Medulla oblongata (tissue), 1 donor: ENCODE measurements around the gene ANKRD10.
"Not testable (repeated sequence)": the region's sequence is repeated elsewhere in the genome, so short reads cannot be mapped to it uniquely, and the experiment has no call there.

Source experiments
- DNase-seq: peaks from one replicate; pipeline ENCODE4 v3.0.0-alpha.2; 2015; ENCODE audit errors: extremely low spot score

The ANKRD10 gene

DNA sequence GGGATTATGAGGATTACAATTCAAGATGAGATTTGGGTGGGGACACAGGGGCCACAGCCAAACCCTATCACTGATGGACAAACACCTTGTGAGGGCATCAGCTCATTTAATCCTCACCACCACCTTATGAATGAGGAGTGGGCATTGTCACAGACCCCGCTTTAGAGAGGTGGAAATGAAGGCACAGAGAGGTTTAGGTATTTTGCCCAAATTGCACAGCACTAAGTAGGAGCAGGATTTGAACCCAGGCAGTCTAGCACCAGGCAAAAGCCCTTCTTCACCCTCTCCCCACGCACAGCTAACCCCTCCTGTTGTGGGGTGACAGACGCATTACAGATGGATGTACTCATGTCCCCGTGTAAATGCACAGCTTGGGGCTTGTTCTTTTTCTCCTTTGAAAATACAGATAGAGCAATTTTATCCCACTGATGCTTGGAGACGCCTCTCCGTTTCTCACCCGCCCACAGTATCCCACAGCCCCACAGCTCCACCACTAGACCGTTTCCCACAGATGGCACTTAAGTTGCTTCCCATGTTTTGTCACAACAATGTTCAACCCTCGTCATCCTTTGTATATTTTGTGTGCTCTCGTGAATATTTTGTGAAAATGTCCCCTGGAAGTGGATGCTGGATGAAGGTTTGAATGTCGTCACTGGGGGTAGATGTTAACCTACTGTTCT is 48.2 kb downstream of the ANKRD10 start:
- no peak for DNase-seq

DNA sequence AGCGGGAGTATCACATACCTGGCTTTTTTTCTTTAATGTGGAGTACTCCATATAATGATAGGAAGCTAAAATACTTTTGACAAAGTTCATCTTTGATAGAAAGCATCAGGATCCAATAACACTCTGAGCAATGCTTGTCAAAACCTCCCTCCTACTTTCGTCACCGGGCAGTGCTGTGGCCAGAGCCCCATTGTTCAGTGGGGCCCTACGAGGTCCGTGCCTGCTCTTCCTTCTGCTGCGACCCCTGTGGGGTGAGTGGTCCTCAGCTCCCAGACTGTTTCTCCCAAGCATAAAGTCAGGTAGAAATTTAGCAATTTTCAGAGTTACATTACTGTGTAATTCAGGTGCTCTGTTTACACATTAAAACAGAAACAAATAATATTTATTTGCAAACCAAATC is 51.2 kb downstream of the ANKRD10 start:
- DNase-seq = no peak

DNA sequence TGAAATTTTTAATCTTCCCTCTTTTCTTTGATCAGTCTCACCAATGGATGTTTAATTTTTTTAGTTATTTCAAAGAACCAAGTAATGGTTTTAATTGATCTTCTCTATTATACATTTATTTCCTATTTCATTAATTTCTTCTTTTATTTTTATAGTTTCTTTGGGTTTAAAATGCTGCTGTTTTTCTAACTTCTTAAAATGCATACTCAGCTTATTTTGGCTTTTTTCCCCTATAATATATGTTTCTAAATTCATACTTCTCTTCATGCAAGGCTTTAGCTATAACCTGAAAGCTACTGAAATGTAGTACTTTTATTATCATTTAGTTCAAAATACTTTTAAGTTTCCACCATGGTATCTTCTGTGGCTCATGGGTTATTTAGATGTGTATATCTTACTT is 53.9 kb downstream of the ANKRD10 start:
- no peak for DNase-seq

DNA sequence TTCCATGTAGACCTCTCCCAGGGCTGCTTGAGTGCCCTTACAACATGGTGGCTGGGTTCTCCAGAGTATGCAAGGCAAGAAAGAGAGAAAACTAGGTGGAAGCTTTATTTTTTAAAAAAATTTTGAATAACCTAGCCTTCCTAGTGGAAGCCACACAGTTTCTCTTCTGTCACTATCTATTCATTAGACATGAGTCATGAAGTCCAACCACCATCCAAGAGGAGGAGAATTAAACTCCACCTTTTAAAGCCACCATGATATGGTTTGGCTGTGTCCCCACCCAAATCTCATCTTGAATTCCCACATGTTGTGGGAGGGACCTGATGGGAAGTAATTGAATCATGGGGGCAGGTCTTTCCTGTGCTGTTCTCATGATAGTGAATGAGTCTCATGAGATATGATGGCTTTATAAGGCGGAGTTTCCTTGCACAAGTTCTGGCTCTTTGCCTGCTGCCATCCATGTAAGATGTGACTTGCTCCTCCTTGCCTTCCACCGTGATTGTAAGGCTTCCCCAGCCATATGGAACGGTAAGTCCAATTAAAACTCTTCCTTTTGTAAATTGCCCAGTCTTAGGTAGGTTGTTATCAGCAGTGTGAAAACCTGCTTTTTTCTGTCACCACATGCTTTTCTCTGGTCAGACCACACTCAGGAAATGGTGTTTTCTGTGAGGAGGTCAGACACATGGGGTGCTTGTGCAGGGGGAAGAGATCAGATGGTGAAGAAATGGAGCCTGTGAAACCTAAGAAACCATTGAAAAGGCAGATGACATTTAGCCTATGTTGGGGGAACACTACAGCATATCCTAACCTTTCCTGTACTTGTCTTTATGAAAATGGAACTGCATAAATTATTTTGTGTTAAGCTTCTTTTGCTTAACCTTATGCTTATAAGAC is 57.7 kb downstream of the ANKRD10 start:
- DNase-seq = no peak

DNA sequence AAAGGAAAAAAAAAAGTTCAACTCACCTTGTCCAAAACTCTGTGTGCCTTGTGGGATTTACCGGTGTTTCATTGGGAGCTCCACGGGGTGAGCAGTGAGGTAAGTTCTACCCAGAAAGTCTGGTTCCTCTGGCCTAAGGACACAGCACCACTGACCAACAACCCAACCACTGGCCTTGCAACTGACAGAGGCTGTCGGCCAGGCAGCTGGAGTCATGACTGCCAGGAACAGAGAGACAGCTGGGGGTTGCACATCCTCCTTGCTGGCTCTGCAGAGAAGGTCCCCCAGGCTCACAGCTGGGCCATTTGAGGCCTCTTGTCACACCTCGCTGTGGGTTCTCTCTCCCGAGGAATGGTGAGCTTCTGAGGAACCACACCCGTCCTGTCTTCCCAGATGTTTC is 59.5 kb downstream of the ANKRD10 start:
- no peak for DNase-seq

DNA sequence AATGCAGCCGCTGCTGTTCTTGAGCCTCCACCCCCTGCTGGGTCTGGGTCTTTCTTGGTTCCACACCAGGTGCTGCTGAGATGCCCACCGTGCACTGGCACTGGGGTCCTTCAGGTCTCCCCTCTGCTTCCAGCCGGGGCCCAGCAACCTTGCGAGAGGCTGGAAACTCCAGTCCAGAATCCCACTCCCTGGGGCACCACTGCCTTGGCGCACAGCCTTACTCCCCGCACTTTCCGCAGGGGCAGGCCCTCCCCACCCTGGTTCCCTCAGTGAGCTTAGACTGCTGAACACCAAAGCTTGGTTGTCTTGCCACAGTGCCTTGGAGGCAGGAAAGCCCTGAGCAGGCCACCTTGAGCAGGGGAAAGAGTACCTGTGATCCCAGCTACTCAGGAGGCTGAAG is 60.0 kb downstream of the ANKRD10 start:
- no peak for DNase-seq

DNA sequence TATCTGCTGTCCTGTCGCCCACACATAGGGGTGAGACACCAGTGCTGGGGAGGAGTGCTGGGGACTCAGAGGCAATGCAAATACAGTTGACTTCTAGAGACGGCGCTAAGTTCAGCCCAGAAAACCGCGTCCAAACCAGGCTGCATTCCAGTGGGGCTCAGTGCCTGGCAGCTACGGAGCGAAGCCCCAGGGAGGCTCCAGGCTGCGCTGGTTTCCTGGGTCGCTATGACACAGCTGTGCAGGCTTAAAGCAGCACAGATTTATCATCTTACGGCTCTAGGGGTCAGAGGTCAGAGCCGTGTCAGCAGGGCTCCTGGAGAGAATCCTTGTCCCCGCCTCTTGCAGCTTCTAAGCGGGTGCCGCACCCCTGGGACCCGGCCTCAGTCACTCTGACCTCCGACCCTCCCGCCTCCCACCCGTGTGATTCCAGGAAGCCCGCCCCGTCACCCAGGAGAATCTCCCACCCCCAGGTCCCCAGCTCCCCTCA is 61.6 kb downstream of the ANKRD10 start:
- no peak for DNase-seq

DNA sequence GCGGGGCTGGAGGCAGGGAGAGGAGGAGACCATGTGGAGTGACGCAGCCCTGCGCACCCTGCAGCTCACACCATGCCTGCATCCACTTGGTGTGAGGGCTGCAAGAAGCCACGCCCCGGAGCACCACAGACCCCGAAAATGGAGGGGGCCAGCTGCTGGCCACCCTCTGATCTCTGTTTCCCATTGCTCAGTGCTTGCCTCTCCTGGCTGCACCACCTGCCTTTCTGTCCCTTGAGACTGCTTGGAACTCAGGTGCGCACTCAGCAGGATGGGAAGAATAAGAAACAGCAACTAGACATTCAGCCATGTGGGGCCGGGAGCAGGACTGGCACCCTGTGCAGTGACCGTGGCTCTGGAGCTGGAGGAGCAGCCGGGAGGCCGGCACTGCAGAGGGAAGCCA is 64.0 kb downstream of the ANKRD10 start:
- no peak for DNase-seq

DNA sequence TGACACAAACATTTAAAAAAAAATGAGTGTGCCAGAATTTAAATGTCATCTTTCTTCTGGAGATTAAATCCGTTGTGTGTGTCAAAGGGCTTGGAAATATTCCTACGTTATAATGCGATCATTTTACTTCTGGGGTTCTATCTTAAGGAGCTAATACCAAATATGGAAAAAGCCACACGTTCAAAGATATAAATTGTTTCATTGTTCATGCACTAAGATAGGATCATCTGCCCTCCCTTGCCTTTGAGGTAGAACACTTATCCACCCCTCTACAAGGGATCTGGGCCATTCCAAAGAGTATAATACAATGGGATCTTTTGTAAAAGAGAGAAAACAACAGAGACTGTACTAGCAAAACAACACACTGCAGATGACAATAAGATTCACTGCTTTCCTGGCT is 64.9 kb downstream of the ANKRD10 start:
- DNase-seq = no peak

DNA sequence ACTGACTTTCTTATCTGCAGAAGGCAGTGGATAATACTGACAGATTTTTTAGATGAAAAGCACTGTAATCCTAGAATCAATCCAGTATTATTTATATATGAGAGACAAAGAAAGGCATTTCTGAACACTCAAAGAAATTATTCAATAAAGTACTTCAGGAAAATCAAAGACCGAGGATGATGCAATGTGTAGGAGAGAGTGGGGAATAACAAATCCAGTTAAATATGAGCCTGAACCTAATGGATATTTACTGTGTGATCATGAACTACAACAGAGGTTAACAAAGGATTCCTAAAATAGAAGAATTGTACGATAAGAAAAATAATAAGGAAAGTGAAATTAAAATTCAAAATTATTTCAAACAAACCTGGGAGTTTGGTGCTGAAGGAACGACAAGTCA is 69.3 kb downstream of the ANKRD10 start:
- no peak for DNase-seq

DNA sequence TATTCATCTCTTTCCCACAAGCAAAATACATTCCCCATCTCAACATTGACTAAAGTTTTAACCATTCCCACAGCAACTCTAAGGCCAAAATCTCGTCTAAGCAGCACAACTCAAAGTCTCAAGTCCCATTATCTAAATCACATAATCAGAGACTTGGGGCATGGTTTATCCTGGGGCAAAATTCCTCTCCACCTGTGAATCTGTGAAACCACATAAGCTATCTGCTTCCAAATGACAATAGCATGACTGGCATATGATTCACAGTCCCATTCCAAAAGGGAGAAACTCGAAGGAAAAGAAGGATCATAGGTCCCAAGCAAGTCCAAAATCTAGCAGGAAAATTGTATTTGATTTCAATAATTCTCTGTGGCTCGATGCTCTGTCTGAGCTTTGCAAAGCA is 73.0 kb downstream of the ANKRD10 start:
- DNase-seq = no peak

DNA sequence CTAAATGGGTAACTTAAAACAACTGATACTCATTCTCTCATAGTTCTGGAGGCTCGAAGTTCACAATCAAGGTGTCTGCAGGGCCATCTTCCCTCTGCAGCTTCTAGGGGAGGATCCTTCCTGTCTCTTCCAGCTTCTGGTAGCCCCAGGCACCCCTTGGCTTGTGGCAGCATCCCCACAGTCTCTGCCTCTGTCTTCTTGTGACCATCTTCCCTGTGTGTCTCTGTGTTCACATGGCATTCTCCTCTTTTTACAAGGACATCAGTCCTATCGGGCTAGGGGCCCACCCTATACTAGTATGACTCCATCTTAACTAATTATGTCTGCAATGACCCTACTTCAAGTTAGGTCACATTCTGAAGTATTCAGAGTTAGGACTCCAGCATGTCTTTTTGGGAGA is 73.5 kb downstream of the ANKRD10 start:
- no peak for DNase-seq

DNA sequence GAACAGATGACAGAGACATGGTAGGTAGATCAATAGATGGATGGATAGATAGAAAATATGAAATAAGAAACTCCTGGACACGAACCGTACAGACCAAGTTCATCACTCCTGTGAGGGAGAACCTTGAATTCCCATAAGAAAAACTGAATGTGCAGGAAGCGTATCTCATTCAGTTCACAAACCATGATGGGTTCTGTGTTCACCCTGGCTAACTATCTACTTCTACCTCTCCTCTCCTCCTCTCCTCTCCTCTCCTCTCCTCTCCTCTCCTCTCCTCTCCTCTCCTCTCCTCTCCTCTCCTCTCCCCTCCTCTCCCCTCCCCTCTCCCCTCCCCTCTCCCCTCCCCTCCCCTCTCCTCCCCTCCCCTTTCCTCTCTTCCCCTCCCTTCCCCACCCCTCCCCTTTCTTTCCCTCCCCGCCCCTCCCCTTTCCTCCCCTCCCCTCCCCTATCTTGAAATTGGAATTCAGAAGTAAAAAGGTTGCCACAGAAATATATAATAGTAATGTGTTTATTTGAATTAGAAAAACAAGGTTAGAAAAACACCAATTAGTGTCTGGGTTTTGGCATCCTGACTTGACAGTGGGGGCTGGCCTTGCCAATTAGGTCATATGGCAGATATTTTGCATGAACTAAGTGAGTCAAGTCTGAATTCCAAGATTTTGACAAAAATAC is 75.9 kb downstream of the ANKRD10 start:
- DNase-seq = no peak

DNA sequence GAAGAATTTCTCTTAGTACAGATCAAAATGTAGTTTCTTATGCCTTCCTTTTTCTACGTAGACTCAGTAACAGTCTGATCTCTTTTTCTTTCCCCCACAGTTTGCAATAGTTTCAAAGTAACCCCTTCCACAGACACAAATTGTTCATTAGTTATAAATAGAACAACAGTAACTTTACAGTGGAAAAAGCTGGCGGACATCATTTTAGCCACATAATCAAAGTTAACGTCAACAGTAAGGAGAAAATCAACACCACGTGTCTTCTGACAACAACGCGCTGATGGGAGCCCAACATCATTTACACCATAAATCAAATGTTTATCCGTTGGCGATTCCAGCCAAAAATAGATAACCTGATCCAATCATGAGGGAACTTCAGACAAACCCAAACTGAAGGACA is 76.8 kb downstream of the ANKRD10 start:
- DNase-seq = no peak

DNA sequence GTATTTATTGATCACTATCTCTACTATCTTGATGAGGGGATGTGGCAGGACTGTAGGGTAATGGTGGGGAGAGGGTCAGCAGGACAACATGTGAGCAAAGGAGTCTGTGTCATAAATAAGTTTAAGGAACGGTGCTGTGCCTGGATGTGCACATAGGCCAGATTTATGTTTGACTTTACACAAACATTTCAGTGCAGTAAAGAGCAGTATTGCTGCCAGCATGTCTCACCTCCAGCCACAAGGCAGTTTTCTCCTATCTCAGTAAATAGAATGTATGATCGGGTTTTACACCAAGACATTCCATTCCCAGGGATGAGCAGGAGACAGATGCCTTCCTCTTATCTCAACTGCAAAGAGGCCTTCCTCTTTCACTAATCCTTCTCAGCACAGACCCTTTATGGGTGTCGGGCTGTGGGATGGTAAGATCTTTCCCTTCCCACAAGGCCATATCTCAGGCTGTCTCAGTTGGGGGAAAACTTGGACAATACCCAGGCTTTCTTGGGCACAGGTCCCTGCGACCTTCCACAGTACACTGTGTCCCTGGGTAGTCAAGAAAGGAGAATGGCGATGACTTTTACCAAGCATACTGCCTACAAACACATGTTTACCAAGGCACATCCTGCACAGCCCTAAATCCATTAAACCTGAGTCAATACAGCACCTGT is 77.3 kb downstream of the ANKRD10 start:
- DNase-seq = not testable (repeated sequence)

DNA sequence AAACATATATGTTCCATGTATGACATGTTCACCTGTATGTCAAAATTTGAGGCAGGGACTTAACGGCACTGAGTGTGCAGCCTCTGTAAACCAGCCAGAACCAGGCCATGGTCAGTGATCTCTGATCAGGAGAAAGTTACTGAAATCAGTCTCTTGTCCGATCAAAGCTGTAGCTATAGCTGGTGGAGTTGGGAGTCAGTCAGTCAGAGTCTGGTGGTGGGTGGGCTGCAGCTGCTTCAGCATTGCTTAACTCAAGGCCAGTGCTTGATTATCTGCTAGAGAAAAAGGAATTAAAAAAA is 78.3 kb downstream of the ANKRD10 start:
- DNase-seq = no peak

DNA sequence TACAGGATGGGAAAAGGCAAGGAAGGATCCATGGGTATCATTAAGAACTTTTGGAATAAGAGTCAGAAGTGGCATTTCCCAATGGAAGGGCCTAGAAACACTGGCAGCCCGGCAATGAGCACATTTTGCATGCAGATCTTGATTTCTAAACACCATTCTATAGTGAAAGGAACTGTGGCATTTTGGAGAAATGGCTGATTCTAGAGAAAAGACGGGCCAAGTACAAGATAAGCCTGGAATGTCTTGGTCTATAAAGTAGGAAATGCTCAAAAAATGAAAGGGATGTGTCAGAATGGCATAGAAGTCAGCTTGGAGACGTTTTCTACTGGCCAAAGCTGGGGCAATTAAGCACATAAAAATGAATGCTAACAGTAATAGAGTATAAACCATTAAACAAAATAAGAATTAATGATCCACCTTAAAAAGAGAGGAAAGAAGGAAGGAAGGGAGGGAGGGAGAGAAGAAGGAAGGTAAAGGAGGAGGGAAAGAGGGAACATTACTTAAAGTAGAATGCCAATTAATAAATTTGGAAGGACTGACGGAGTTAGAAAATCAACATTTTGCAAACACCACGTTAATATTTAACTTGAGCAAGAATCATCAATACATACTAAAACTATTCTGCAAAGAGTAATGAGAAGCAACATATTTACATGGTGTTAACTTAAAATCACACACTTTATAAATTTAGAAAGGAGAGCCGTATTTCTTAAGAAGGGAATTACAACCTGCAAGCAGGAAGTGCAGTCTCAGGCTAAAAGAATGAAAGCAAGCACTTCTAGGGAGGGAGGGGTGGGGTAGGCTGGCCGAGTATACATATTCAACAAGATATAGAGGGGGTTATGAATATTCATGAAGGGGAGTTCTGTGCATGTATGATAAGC is 78.9 kb downstream of the ANKRD10 start:
- no peak for DNase-seq

DNA sequence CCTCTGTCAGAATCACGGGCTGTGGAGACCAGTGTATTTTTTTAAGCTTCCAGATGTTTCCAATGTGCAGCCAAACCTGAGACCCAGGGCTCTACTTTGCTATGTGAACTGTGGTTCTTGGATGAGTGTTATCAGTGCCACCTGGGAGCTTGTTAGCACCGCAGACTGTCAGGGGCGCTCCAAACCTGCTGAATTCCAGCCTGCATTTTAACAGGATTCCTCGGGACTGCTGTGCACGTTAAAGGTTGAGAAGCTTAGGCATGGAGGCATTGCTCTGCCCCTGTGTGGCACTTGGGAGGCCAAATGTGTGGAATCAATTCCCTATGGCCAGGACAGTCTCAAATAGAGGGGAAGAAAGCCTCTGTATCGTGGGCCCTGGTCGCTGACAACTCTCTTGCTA is 80.3 kb downstream of the ANKRD10 start:
- no peak for DNase-seq

DNA sequence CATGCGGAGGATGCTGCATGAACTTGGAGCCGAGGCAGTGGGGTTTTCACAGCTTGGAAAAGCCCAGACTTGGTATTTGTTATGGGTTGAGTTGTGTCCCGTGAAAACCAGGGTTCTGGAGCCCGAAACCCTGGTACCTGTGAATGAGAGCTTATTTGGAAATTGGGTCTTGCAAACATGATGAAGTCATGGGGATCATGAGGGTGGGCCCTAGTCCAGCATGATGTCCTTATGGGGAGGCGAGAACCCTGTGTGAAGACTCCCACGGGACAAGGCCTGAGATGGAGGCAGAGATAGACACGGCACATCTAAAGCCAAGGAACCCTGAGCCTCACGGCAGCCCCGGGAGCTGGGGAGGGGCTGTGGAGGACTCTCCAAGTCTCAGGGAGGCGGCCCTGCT is 82.3 kb downstream of the ANKRD10 start:
- no peak for DNase-seq

DNA sequence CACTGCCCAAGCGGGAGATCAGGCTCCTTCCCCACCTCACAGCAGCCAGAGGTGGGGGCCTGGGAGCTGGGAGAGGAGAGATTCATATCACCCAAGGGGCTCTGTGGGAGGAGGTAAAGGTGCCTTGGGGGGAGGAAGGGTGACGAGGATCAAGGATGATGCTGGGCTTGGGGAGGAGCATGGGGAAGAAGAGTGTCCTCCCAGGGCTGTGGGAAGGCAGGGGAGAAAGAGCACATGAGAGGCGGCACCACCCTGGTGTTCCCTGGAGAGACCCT is 82.7 kb downstream of the ANKRD10 start:
- no peak for DNase-seq

DNA sequence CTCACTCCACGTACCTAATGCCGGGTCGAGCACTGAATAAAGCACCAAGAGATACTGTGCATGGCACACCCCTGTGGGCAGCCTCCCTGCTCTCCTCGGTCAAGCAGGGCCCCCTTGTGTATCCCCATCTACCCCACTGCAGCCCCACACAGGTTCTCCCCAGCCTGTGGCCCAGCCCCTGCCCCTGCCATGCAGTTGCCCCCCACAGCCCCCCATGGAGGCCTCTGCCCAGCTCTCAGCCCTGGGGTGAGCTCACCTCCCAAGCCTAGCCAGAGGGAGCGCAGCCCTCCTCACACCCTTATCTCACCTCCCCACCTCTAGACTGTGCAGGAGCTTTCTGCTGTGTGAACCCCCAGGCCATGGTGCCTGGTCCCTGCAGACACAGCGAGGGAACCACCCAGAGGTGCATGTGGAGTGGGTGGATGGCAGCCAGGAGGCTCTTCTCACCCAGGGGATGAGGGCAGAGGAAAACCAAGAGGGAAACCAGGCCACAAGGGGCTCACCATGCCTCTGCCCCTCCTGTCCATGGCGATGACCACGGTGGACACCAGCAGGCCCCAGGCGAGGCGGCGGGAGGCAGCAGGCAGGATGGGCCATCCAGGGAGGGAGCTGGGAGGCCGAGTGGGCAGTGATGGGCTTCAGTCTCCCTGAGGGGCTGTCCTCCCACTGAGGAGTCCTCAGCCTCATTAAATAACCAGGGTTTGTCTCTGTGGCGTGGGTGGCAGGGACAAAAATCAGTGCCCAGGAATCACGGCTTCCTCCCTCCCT is 83.2 kb downstream of the ANKRD10 start:
- DNase-seq = no peak
